HepG2 (cell line): Measurements from ENCODE around the gene FKBP10. TPM values are rescaled to one million over a fixed set of nuclear protein-coding genes. Genes with fewer than 3 reads are reported as not detected.

Experiments
- BCL3 ChIP-seq: sonication (generic); formaldehyde crosslinking; IDR thresholded peaks from 2 replicates; pipeline ENCODE4 v1.5.1; 2020; ENCODE audit warnings: mild to moderate bottlenecking, missing genetic modification reagents, moderate library complexity
- CBX2 ChIP-seq, 2 experiments: fragments of 200-600 bp in 1 of 2; sonication (generic); formaldehyde crosslinking in 1 of 2; IDR thresholded peaks; 2 replicates each; pipeline versions ENCODE4 v1.7.0 to v1.8.1; 2018 to 2022; ENCODE audit warnings: low read depth in 2 of 2, low read length in 1 of 2, mild to moderate bottlenecking in 1 of 2, missing genetic modification reagents in 1 of 2
- CC2D1A ChIP-seq: sonication (generic); formaldehyde crosslinking; IDR thresholded peaks from 2 replicates; pipeline ENCODE4 v1.8.1; 2023; ENCODE audit warnings: mild to moderate bottlenecking, missing genetic modification reagents
- CEBPG ChIP-seq: IDR thresholded peaks from 2 replicates; pipeline ENCODE4 v1.6.1; 2016
- FOXA3 ChIP-seq: IDR thresholded peaks from 2 replicates; pipeline ENCODE4 v1.6.1; 2016; ENCODE audit warnings: missing genetic modification reagents, missing compliant biosample characterization
- FOXC1 ChIP-seq: sonication (generic); formaldehyde crosslinking; IDR thresholded peaks from 2 replicates; pipeline ENCODE4 v1.8.0; 2022; ENCODE audit warnings: mild to moderate bottlenecking, missing genetic modification reagents, borderline replicate concordance
- KAT7 ChIP-seq: IDR thresholded peaks from 2 replicates; pipeline ENCODE4 v1.6.1; 2018; ENCODE audit warnings: borderline replicate concordance, missing compliant biosample characterization
- MIER3 ChIP-seq: IDR thresholded peaks from 2 replicates; pipeline ENCODE4 v1.6.1; 2016; ENCODE audit warnings: missing compliant biosample characterization, borderline replicate concordance
- MZF1 ChIP-seq: sonication (generic); formaldehyde crosslinking; IDR thresholded peaks from 2 replicates; pipeline ENCODE4 v1.8.1; 2023; ENCODE audit warnings: mild to moderate bottlenecking, missing genetic modification reagents, borderline replicate concordance
- PRDM10 ChIP-seq: sonication (generic); formaldehyde crosslinking; IDR thresholded peaks from 2 replicates; pipeline ENCODE4 v1.4.0; 2020; ENCODE audit warnings: low read depth, missing genetic modification reagents
- SALL1 ChIP-seq: sonication (generic); formaldehyde crosslinking; IDR thresholded peaks from 2 replicates; pipeline ENCODE4 v1.8.0; 2022; ENCODE audit warnings: mild to moderate bottlenecking, missing genetic modification reagents
- SIN3B ChIP-seq: fragments of 150-350 bp; IDR thresholded peaks from 2 replicates; pipeline ENCODE4 v1.6.1; 2014; ENCODE audit warnings: low read length
- TBX2 ChIP-seq: sonication (generic); formaldehyde crosslinking; IDR thresholded peaks from 2 replicates; pipeline ENCODE4 v1.5.0; 2020; ENCODE audit warnings: missing genetic modification reagents, mild to moderate bottlenecking, borderline replicate concordance
- TCF7L2 ChIP-seq: IDR thresholded peaks from 2 replicates; pipeline ENCODE4 v1.6.1; 2011; ENCODE audit warnings: mild to moderate bottlenecking, low read depth, low read length, moderate library complexity
- TFDP1 ChIP-seq: IDR thresholded peaks from 2 replicates; pipeline ENCODE4 v1.6.1; 2016; ENCODE audit warnings: missing compliant biosample characterization, missing genetic modification reagents, borderline replicate concordance
- YEATS2 ChIP-seq: sonication (generic); formaldehyde crosslinking; IDR thresholded peaks from 2 replicates; pipeline ENCODE4 v1.4.0; 2020; ENCODE audit warnings: missing genetic modification reagents, borderline replicate concordance
- ZBTB3 ChIP-seq: sonication (generic); formaldehyde crosslinking; IDR thresholded peaks from 2 replicates; pipeline ENCODE4 v1.4.0; 2020; ENCODE audit warnings: low read depth, mild to moderate bottlenecking, moderate library complexity, missing genetic modification reagents, borderline replicate concordance
- ZNF160 ChIP-seq: sonication (generic); formaldehyde crosslinking; IDR thresholded peaks from 2 replicates; pipeline ENCODE4 v1.8.0; 2022; ENCODE audit warnings: mild to moderate bottlenecking, inconsistent platforms, missing genetic modification reagents
- ZNF274 ChIP-seq: sonication (generic); formaldehyde crosslinking; IDR thresholded peaks from 2 replicates; pipeline ENCODE4 v1.5.1; 2020; ENCODE audit warnings: mild to moderate bottlenecking, missing genetic modification reagents
- ZNF7 ChIP-seq: IDR thresholded peaks from 2 replicates; pipeline ENCODE4 v1.6.1; 2016; ENCODE audit warnings: missing biosample characterization, missing genetic modification reagents
- polyA plus RNA-seq, 8 experiments: library from polyadenylated mRNA; depleted of rRNA in 3 of 8; stranded (reverse) in 7 of 8; unstranded in 1 of 8; fragments of >200 nt; fragmentation: Illumina TruSeq in 4 of 8; extraction: Trizol in 4 of 8; gene quantifications; 2 replicates each; pipeline versions ENCODE4 v1.2.1 to v1.2.3, GENCODE V29; 2011 to 2016; ENCODE audit warnings: low read depth in 4 of 8, missing spikeins in 1 of 8, mixed read lengths in 1 of 8; ENCODE audit not compliant: insufficient read depth in 1 of 8
- total RNA-seq, 5 experiments: library from RNA; depleted of rRNA; stranded (reverse); fragments of >200 nt; fragmentation: Illumina TruSeq; extraction: Trizol; gene quantifications; 2 replicates each; pipeline ENCODE4 v1.2.3, GENCODE V29; 2016; ENCODE audit warnings: low read depth in 1 of 5

Gene FKBP10
- total and polyA plus RNA-seq, 2 of the 13 experiments (the other 11 are each of a cell fraction or from before 2014, with no cell fraction given) = 149 to 573 TPM

GRCh38 chr17:41792845-41793783, 19.7 kb upstream of the FKBP10 start (continued):
- no peak for TF ChIP-seq CBX2 (IDR thresholded peaks at IDR 0.05; ENCODE audit: low read depth, low read length)
- no peak for TF ChIP-seq CBX2 (CRISPR knock-in tag; IDR thresholded peaks at IDR 0.05; ENCODE audit: low read depth)
- 0 out of 2 replicates have a peak, but pooled peaks have one; percentile 17 for TF ChIP-seq MIER3 (CRISPR knock-in tag)
- peak; percentile 8; the same call in 1 of the 2 replicates for TF ChIP-seq BCL3 (CRISPR knock-in tag)
- 0 out of 2 replicates have a peak, but pooled peaks have one; percentile 21 for TF ChIP-seq PRDM10 (CRISPR knock-in tag)
- TF ChIP-seq CEBPG (CRISPR knock-in tag) = no peak
- TF ChIP-seq ZBTB3 = no peak
- 0 out of 2 replicates have a peak, but pooled peaks have one; percentile 1 for TF ChIP-seq ZNF160 (CRISPR knock-in tag)
- TF ChIP-seq SALL1 (CRISPR knock-in tag) = peak; percentile 46; the same call in 1 of the 2 replicates
- TF ChIP-seq SIN3B = no peak
- TF ChIP-seq TBX2 (CRISPR knock-in tag) = peak; percentile 37; the same call in 1 of the 2 replicates
- no peak for TF ChIP-seq FOXC1 (CRISPR knock-in tag)
- no peak for TF ChIP-seq FOXA3
- TF ChIP-seq YEATS2 (CRISPR knock-in tag) = peak; percentile 56; the same call in 1 of the 2 replicates
- no peak for TF ChIP-seq ZNF7 (CRISPR knock-in tag)
- no peak for TF ChIP-seq TCF7L2
- no peak for TF ChIP-seq CC2D1A
- peak; percentile 65; the same call in 1 of the 2 replicates for TF ChIP-seq MZF1
- 0 out of 2 replicates have a peak, but pooled peaks have one; percentile 6 for TF ChIP-seq TFDP1 (CRISPR knock-in tag)
- TF ChIP-seq ZNF274 = 0 out of 2 replicates have a peak, but pooled peaks have one; percentile 37
- TF ChIP-seq KAT7 (CRISPR knock-in tag) = peak; percentile 62; the same call in 1 of the 2 replicates
